NOMO-1 (cell line): ENCODE data around the gene RBBP5.

Source experiments
- DNase-seq, 2 experiments: peaks; one replicate each; lab custom pipeline; 2025; ENCODE audit not compliant: unreplicated experiment in 2 of 2; lab: John Stamatoyannopoulos, UW

RBBP5 gene

GRCh38 chr1:205037539-205037938, 84.2 kb downstream of the RBBP5 start:
- no peak for DNase-seq
